Measurements from ENCODE around the gene B3GNT7. TPM values are rescaled to one million over a fixed set of nuclear protein-coding genes. Genes with fewer than 3 reads are reported as not detected.
"Not testable (repeated sequence)": the region's sequence is repeated elsewhere in the genome, so short reads cannot be mapped to it uniquely, and the experiment has no call there.

B3GNT7 gene
- total RNA-seq, 1 donor from 2014 or later, result 0.52 TPM

DNA sequence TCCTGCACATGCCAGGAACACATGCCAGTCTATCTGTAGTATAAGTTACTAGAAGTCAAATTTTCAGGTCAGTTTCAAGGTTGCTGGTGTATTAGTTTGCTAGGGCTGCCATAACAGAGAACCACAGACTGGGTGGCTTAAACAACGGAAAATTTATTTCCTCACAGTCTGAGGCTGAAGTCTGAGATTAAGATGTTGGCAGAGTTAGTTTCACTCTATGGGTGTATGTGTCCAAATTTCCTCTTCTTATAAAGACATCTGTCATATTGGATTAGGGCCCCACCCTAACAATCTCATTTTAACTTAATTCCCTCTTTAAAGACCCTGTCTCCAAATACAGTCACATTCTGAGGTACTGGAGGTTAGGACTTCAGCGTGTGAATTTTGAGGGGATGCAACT, 26.5 kb downstream of the B3GNT7 start:
- Histone ChIP-seq H3K27ac (ENCODE audit: low read depth, low read length) (no peak overlapping the region), H3K4me3 (ENCODE audit: low read length in 3 of 3) (no peak overlapping the region), H3K4me1 (ENCODE audit: control insufficient read depth in 3 of 3, insufficient read depth in 3 of 3, low read length in 3 of 3) (no peaks in the 10 kb centered on the region), H3K36me3 (ENCODE audit: control insufficient read depth in 3 of 3, insufficient read depth in 3 of 3, low read length in 3 of 3) (no peaks in the 10 kb centered on the region), H3K27me3 (ENCODE audit: control insufficient read depth in 3 of 3, insufficient read depth in 3 of 3, low read length in 3 of 3) (peaks cover 3 to 7% (median 3%) of the 10 kb centered on the region in 3 donors), H3K9ac (ENCODE audit: low read depth in 1 of 3, low read length in 3 of 3) (no peak overlapping the region), H3K9me3 (ENCODE audit: control insufficient read depth in 3 of 3, low read length in 3 of 3) (no peaks in the 10 kb centered on the region)

DNA sequence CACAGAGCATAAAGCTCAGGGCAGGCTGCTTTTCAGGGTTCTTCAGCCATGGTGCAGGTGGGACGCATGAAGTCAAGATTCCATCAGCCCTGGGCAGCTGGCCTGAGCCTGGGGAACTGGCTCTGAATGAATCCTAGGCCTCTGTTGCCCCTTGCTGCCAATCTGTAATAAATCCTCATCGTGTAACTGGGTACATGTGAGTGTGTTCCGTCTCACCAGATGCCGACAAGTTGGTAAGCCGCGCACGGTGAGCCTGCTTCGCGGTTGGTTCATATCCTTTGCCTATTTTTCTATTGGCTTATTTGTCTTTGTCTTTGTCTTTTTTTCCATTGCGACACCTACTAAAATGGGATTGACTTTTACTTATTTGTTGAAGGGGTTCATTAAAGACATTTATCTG, 27.7 kb downstream of the B3GNT7 start:
- H3K9ac ChIP-seq (ENCODE audit: low read depth in 1 of 3, low read length in 3 of 3), result no peak overlapping the region
- peaks cover 3 to 7% (median 3%) of the 10 kb centered on the region in 3 donors for H3K27me3 ChIP-seq (ENCODE audit: control insufficient read depth in 3 of 3, insufficient read depth in 3 of 3, low read length in 3 of 3)
- no peaks in the 10 kb centered on the region for H3K4me1 ChIP-seq (ENCODE audit: control insufficient read depth in 3 of 3, insufficient read depth in 3 of 3, low read length in 3 of 3)
- H3K36me3 ChIP-seq (ENCODE audit: control insufficient read depth in 3 of 3, insufficient read depth in 3 of 3, low read length in 3 of 3), result no peaks in the 10 kb centered on the region
- H3K9me3 ChIP-seq (ENCODE audit: control insufficient read depth in 3 of 3, low read length in 3 of 3), result no peaks in the 10 kb centered on the region
- no peak overlapping the region for H3K4me3 ChIP-seq (ENCODE audit: low read length in 3 of 3)
- no peak overlapping the region for H3K27ac ChIP-seq (ENCODE audit: low read depth, low read length)

GRCh38 chr2:231425291-231425810, 29.8 kb downstream of the B3GNT7 start:
- H3K36me3 ChIP-seq (ENCODE audit: control insufficient read depth in 3 of 3, insufficient read depth in 3 of 3, low read length in 3 of 3), result no peaks in the 10 kb centered on the region
- H3K4me3 ChIP-seq (ENCODE audit: low read length in 3 of 3), result no peak overlapping the region
- H3K9ac ChIP-seq (ENCODE audit: low read depth in 1 of 3, low read length in 3 of 3), result no peak overlapping the region
- no peak overlapping the region for H3K27ac ChIP-seq (ENCODE audit: low read depth, low read length)
- H3K27me3 ChIP-seq (ENCODE audit: control insufficient read depth in 3 of 3, insufficient read depth in 3 of 3, low read length in 3 of 3), result peaks cover 0 to 4% (median 3%) of the 10 kb centered on the region in 3 donors
- no peaks in the 10 kb centered on the region for H3K9me3 ChIP-seq (ENCODE audit: control insufficient read depth in 3 of 3, low read length in 3 of 3)
- no peaks in the 10 kb centered on the region for H3K4me1 ChIP-seq (ENCODE audit: control insufficient read depth in 3 of 3, insufficient read depth in 3 of 3, low read length in 3 of 3)

- Histone ChIP-seq H3K9ac (ENCODE audit: low read depth in 1 of 3, low read length in 3 of 3) (no peak overlapping the region), H3K27me3 (ENCODE audit: control insufficient read depth in 3 of 3, insufficient read depth in 3 of 3, low read length in 3 of 3) (peaks cover 0 to 4% (median 3%) of the 10 kb centered on the region in 3 donors), H3K4me1 (ENCODE audit: control insufficient read depth in 3 of 3, insufficient read depth in 3 of 3, low read length in 3 of 3) (no peaks in the 10 kb centered on the region), H3K4me3 (ENCODE audit: low read length in 3 of 3) (no peak overlapping the region), H3K36me3 (ENCODE audit: control insufficient read depth in 3 of 3, insufficient read depth in 3 of 3, low read length in 3 of 3) (no peaks in the 10 kb centered on the region), H3K27ac (ENCODE audit: low read depth, low read length) (no peak overlapping the region), H3K9me3 (ENCODE audit: control insufficient read depth in 3 of 3, low read length in 3 of 3) (no peaks in the 10 kb centered on the region)
Observed at GRCh38 chr2:231425811-231426703, 30.5 kb downstream of the B3GNT7 start.

DNA sequence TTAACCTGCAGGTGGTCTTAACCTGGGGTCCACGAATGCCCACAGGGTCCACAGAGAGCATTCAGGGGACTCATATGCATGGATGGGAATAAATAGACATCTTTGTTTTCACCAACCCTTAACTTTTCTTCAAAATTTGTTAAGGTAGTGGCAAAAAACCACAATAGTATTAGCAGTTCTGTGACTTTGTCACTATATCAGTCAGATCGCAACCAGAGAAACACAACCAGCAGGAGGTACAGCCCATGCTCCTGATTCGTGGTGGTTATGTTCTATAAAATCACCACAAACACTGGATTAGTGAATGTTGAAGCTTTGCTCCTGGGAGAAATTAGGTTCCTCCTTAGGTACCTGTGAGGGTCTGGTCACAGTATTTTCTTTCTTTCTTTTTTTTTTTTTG, 31.6 kb downstream of the B3GNT7 start:
- no peak overlapping the region for H3K4me3 ChIP-seq (ENCODE audit: low read length in 3 of 3)
- H3K9me3 ChIP-seq (ENCODE audit: control insufficient read depth in 3 of 3, low read length in 3 of 3), result no peaks in the 10 kb centered on the region
- no peaks in the 10 kb centered on the region for H3K36me3 ChIP-seq (ENCODE audit: control insufficient read depth in 3 of 3, insufficient read depth in 3 of 3, low read length in 3 of 3)
- no peak overlapping the region for H3K27ac ChIP-seq (ENCODE audit: low read depth, low read length)
- peaks cover 0 to 4% (median 3%) of the 10 kb centered on the region in 3 donors for H3K27me3 ChIP-seq (ENCODE audit: control insufficient read depth in 3 of 3, insufficient read depth in 3 of 3, low read length in 3 of 3)
- H3K9ac ChIP-seq (ENCODE audit: low read depth in 1 of 3, low read length in 3 of 3), result no peak overlapping the region
- no peaks in the 10 kb centered on the region for H3K4me1 ChIP-seq (ENCODE audit: control insufficient read depth in 3 of 3, insufficient read depth in 3 of 3, low read length in 3 of 3)

GRCh38 chr2:231429152-231429551, 33.6 kb downstream of the B3GNT7 start:
- no peaks in the 10 kb centered on the region for H3K9me3 ChIP-seq (ENCODE audit: control insufficient read depth in 3 of 3, low read length in 3 of 3)
- no peaks in the 10 kb centered on the region for H3K36me3 ChIP-seq (ENCODE audit: control insufficient read depth in 3 of 3, insufficient read depth in 3 of 3, low read length in 3 of 3)

DNA sequence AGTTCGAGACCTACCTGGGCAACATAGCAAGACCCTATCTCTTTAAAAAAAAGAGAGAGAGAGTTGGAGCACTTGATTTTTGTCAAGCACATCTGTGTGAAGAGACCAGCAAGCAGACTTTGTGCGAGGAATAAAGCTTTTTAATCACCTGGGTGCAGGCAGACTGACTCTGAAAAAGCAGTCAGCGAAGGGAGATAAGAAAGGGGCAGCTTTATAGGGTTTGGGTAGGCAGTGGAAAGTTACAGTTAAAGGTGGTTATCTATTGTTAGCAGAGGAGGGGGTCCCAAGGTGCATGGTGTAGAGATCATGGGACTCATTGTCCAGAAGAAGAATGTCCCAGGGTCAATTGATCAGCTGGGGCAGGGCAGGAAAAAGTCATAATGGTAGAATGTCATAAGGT, 34.4 kb downstream of the B3GNT7 start:
- no peaks in the 10 kb centered on the region for H3K36me3 ChIP-seq (ENCODE audit: control insufficient read depth in 3 of 3, insufficient read depth in 3 of 3, low read length in 3 of 3)
- no peak overlapping the region for H3K4me3 ChIP-seq (ENCODE audit: low read length in 3 of 3)
- no peaks in the 10 kb centered on the region for H3K9me3 ChIP-seq (ENCODE audit: control insufficient read depth in 3 of 3, low read length in 3 of 3)
- H3K4me1 ChIP-seq (ENCODE audit: control insufficient read depth in 3 of 3, insufficient read depth in 3 of 3, low read length in 3 of 3), result no peaks in the 10 kb centered on the region
- H3K27ac ChIP-seq (ENCODE audit: low read depth, low read length), result no peak overlapping the region
- peaks cover 0 to 4% (median 3%) of the 10 kb centered on the region in 3 donors for H3K27me3 ChIP-seq (ENCODE audit: control insufficient read depth in 3 of 3, insufficient read depth in 3 of 3, low read length in 3 of 3)
- no peak overlapping the region for H3K9ac ChIP-seq (ENCODE audit: low read depth in 1 of 3, low read length in 3 of 3)

More at GRCh38 chr2:231429152-231429551, 33.6 kb downstream of the B3GNT7 start:
- no peak overlapping the region for H3K27ac ChIP-seq (ENCODE audit: low read depth, low read length)
- H3K4me1 ChIP-seq (ENCODE audit: control insufficient read depth in 3 of 3, insufficient read depth in 3 of 3, low read length in 3 of 3), result no peaks in the 10 kb centered on the region
- H3K4me3 ChIP-seq (ENCODE audit: low read length in 3 of 3), result no peak overlapping the region
- H3K9ac ChIP-seq (ENCODE audit: low read depth in 1 of 3, low read length in 3 of 3), result no peak overlapping the region
- peaks cover 0 to 4% (median 3%) of the 10 kb centered on the region in 3 donors for H3K27me3 ChIP-seq (ENCODE audit: control insufficient read depth in 3 of 3, insufficient read depth in 3 of 3, low read length in 3 of 3)

DNA sequence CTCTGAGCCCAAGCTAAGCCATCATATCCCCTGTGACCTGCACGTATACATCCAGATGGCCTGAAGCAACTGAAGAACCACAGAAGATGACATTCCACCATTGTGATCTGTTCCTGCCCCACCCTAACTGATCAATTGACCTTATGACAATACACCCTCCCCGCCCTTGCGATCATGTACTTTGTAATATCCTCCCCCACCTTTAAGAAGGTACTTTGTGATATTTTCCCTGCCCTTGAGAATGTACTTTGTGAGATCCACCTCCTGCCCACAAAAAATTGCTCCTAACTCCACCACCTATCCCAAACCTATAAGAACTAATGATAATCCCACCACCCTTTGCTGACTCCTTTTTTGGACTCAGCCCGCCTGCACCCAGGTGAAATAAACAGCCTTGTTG, 34.9 kb downstream of the B3GNT7 start:
- H3K4me1 ChIP-seq (ENCODE audit: control insufficient read depth in 3 of 3, insufficient read depth in 3 of 3, low read length in 3 of 3); H3K9ac ChIP-seq (ENCODE audit: low read depth in 1 of 3, low read length in 3 of 3); H3K27me3 ChIP-seq (ENCODE audit: control insufficient read depth in 3 of 3, insufficient read depth in 3 of 3, low read length in 3 of 3); H3K36me3 ChIP-seq (ENCODE audit: control insufficient read depth in 3 of 3, insufficient read depth in 3 of 3, low read length in 3 of 3); H3K4me3 ChIP-seq (ENCODE audit: low read length in 3 of 3); H3K9me3 ChIP-seq (ENCODE audit: control insufficient read depth in 3 of 3, low read length in 3 of 3); H3K27ac ChIP-seq (ENCODE audit: low read depth, low read length): not testable (repeated sequence)

DNA sequence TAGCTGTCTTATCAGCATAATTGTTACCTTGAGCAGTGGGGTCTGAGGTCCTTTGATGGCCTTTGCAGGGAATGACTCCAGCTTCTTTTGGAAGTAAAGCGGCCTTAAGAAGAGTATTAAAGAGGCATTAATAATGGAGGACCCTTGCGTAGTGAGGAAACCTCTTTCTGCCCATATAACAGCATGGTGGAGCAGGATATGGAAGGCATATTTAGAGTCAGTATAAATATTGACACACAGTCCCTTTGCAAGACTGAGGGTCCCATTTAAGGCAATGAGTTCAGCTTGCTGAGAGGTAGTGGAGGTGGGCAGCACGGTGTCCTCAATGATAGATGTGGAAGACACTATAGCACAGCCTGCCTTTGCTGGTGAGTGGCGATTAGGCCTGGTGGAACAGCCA, 36.1 kb downstream of the B3GNT7 start:
- Histone ChIP-seq H3K36me3 (ENCODE audit: control insufficient read depth in 3 of 3, insufficient read depth in 3 of 3, low read length in 3 of 3) (no peaks in the 10 kb centered on the region), H3K9me3 (ENCODE audit: control insufficient read depth in 3 of 3, low read length in 3 of 3) (no peaks in the 10 kb centered on the region), H3K27me3 (ENCODE audit: control insufficient read depth in 3 of 3, insufficient read depth in 3 of 3, low read length in 3 of 3) (no peaks in the 10 kb centered on the region), H3K9ac (ENCODE audit: low read depth in 1 of 3, low read length in 3 of 3) (no peak overlapping the region), H3K4me1 (ENCODE audit: control insufficient read depth in 3 of 3, insufficient read depth in 3 of 3, low read length in 3 of 3) (no peaks in the 10 kb centered on the region), H3K27ac (ENCODE audit: low read depth, low read length) (no peak overlapping the region), H3K4me3 (ENCODE audit: low read length in 3 of 3) (no peak overlapping the region)

DNA sequence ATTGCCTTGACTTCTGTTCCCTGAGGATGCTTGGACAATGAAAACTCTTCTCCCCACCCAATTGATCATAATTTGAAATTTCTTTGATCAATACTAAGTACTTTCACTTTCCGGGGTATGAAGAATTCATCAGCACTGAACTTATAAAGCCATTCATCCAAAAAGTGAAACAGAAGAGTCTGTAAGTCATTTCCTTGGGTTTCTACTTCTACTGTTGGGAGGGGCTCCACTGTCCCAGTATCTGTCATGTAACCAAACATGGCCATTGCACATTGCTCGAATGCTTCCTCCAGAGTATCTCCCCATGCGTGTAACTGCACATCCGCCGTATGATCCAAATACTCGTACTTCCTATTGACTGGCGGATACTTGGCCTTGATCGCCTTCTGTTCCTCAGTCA, 38.5 kb downstream of the B3GNT7 start:
- Histone ChIP-seq H3K4me1 (ENCODE audit: control insufficient read depth in 3 of 3, insufficient read depth in 3 of 3, low read length in 3 of 3) (no peaks in the 10 kb centered on the region), H3K36me3 (ENCODE audit: control insufficient read depth in 3 of 3, insufficient read depth in 3 of 3, low read length in 3 of 3) (no peaks in the 10 kb centered on the region), H3K9ac (ENCODE audit: low read depth in 1 of 3, low read length in 3 of 3) (no peak overlapping the region), H3K4me3 (ENCODE audit: low read length in 3 of 3) (no peak overlapping the region), H3K9me3 (ENCODE audit: control insufficient read depth in 3 of 3, low read length in 3 of 3) (no peaks in the 10 kb centered on the region), H3K27me3 (ENCODE audit: control insufficient read depth in 3 of 3, insufficient read depth in 3 of 3, low read length in 3 of 3) (no peaks in the 10 kb centered on the region), H3K27ac (ENCODE audit: low read depth, low read length) (no peak overlapping the region)
